Measurements from ENCODE around the gene AZU1.
"Not testable (repeated sequence)": the region's sequence is repeated elsewhere in the genome, so short reads cannot be mapped to it uniquely, and the experiment has no call there.

AZU1 gene

GRCh38 chr19:824885-825284 lies 2.8 kb upstream of the AZU1 start:
- no peak for DNase-seq (ENCODE audit: low read depth in 3 of 3, low spot score in 1 of 3)

- DNase-seq (ENCODE audit: low read depth in 3 of 3, low spot score in 1 of 3), result no peak
These were observed 1.6 kb upstream of the AZU1 start for GRCh38 chr19:825897-826644.

DNA sequence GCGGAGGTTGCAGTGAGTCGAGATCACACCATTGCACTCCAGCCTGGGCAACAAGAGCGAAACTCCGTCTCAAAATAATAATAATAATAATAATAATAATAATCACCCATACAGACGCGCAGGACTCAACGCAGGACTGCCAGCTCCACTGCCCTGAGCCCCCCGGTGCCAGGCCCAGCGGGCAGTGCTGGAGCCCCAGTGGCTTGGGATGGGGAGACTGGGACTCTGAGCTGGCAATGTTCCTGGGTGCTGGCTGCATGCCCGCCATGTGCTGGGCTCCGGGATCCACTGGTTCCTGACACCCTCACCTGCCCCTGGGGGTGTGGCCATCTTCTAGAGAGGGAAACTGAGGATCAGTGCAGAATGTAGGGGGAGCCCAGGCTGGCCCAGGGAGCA lies 325 bp upstream of the AZU1 start:
- no peak for DNase-seq (ENCODE audit: low read depth in 3 of 3, low spot score in 1 of 3)

GRCh38 chr19:829129-829758 lies 1.6 kb downstream of the AZU1 start:
- no peak for DNase-seq (ENCODE audit: low read depth in 3 of 3, low spot score in 1 of 3)

DNA sequence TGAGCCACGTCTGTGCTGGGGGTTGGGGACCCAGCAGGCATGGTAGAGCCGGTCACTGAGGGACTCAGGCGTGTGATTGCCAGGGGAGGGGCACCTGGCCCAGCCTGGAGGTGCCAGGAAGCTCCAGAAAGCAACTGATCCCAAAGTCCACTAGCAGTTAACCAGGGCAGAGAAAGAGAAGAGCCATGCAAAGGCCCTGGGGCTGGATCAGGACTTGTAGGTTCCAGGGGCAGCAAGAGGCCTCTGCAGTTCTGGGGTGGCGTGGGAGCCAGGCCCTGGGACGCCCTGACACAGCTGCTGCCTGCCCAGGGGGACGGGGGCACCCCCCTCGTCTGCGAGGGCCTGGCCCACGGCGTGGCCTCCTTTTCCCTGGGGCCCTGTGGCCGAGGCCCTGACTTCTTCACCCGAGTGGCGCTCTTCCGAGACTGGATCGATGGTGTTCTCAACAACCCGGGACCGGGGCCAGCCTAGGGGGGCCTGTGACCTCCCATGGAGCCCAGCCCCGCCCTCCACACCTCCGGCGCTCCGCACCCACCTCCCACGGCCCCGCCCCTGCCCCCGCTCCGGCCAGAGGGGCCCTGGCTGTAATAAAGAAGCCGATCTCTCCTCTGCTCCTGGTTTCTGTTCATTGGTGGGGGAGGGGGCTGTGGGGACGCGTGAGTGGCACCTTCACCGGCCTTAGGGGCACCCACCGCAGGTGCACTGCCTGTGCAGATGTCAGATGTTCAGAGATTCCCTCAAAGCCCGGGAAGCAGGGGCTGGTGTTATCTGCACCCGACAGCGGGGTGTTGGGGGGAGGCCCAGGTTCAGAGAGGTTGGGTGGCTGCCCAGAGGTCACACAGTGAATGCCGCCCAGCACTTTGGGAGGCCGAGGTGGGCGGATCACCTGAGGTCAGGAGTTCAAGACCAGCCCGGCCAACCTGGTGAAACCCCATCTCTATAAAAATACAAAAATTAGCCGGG lies 4.1 kb downstream of the AZU1 start:
- no peak for DNase-seq (ENCODE audit: low read depth in 3 of 3, low spot score in 1 of 3)

DNA sequence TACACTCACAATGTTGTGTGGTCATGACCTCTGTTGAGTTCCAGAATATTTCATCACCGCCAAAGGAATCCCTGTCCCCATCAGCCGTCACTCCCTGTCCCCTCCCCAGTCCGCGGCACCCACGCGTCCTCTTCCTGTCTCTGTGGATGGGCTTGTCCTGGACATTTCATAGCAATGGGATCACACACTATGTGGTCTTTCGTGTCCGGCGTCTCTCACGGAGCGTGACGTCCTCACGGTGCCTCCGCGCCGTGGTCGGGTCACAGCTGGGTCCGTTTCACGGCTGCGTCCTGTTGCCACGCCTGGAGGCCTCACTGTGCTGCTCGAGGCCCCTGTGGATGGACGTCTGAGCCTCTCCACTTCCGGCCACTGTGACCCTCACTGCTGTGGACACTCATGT lies 6.6 kb downstream of the AZU1 start:
- no peak for DNase-seq (ENCODE audit: low read depth in 3 of 3, low spot score in 1 of 3)

GRCh38 chr19:835210-835810 lies 7.7 kb downstream of the AZU1 start:
- DNase-seq (ENCODE audit: low read depth in 3 of 3, low spot score in 1 of 3), result no peak

DNA sequence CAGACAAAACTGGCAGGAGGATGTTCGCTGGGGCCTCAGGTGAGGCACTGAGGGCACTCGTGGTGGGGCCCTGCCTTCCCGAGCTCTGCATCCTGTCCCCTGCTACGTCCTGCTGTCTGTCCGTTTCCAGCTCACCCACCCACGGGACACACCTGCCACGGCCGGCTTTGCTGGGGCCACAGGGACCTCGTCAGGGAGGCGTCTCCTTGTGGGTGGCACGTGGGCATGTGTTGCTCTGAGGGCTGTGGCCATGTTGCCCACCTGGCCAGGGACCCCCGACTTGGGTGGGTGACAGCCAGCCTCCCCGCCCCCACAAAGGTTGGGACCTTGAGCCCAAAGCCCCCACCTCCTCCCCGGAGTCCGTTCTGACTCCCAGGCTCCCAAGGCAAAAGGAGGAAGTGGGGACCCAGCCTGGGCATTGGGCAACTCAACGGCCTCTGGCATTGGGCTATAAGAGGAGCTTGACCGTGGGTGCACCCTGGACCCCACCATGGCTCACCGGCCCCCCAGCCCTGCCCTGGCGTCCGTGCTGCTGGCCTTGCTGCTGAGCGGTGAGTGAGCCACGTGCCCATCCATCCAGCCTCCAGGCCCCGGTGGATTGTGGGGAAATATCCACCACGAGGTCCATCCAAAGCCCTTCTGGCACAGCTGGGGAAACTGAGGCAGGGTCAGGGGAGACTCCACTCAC lies 13.0 kb downstream of the AZU1 start, which contains the start of gene PRTN3:
TSS of gene PRTN3 (plus strand) at position 481 of the 688 bp plus-strand sequence. CDS start at position 491, 10 bp downstream.
- DNase-seq (ENCODE audit: low read depth in 3 of 3, low spot score in 1 of 3), result no peak

DNA sequence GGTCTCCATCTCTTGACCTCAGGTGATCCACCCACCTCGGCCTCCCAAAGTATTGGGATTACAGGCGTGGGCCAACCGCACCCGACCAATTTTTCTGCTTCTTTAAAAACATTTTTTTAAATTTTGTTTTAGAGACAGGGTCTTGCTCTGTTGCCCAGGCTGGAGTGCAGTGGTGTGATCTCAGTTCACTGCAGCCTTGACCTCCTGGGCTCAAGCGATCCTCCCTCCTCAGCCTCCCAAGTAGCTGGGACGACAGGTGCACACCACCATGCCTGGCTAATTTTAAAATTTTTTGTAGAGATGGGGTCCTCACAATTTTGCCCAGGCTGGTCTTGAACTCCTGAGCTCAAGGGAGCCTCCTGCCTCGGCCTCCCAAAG lies 15.2 kb downstream of the AZU1 start:
- not testable (repeated sequence) for DNase-seq (ENCODE audit: low read depth in 3 of 3, low spot score in 1 of 3)

DNA sequence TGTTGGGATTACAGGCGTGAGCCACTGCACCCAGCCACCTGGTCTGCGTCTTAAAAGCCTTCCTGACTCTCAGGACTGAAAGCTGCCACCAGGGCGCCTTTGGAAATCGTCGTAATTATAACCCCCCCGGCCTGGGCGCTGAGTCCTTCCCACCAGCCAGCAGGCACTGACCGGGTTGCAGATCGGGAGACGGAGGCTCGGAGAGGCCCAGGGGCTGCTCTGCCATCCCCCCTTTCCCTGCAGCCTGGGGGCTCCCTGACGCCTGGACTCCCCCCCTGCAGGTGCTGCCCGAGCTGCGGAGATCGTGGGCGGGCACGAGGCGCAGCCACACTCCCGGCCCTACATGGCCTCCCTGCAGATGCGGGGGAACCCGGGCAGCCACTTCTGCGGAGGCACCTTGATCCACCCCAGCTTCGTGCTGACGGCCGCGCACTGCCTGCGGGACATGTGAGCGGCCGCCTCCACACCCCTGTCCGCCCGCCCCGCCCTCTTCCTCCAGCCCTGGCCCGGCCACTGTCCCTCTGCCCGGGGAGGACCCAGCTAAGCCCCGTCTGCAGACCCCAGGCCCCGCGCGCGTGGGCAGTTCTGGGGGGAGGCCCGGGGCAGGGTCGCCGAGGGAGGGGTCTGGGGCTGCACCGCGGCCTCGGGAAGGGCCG lies 15.7 kb downstream of the AZU1 start:
- no peak for DNase-seq (ENCODE audit: low read depth in 3 of 3, low spot score in 1 of 3)

DNA sequence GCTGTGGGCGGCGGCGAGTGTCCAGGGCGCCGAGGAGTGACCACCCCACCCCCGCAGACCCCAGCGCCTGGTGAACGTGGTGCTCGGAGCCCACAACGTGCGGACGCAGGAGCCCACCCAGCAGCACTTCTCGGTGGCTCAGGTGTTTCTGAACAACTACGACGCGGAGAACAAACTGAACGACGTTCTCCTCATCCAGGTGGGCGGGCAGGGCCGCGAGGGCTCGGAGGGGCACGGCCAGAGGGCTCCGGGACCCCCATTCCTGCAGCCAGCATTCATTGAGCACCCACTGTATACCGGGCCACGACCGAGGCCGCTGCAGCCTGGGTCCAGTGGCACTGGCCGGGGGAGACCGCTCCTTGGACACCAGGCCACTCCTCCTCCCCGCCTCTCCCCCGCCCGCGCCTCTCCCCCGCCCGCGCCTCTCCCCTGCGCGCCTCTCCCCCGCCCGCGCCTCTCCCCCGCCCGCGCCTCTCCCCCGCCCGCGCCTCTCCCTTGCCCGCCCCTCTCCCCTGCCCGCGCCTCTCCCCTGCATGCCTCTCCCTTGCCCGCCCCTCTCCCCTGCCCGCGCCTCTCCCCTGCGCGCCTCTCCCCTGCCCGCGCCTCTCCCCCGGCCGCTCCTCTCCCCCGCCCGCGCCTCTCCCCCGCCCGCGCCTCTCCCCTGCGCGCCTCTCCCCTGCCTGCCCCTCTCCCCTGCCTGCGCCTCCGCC lies 16.4 kb downstream of the AZU1 start:
- DNase-seq (ENCODE audit: low read depth in 3 of 3, low spot score in 1 of 3), result no peak

DNA sequence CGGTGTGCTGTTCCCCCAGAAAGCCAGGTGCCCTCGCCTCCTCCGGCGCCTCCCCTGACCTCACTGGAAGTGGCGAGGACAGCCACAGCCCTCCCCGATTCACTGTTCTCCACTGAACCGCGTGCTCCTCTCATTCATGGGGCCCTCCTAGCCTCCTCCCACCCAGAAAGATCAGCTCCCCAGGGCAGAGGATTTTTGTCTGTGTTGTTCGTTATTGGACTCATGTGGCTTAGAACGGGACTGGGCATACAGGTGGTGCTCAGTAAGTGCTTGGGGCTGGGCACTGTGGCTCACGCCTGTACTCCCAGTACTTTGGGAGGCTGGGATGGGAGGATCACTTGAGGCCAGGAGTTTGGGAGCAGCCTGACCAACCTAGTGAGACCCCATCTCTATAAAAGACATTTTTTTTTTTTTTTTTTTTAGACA lies 16.9 kb downstream of the AZU1 start:
- DNase-seq (ENCODE audit: low read depth in 3 of 3, low spot score in 1 of 3), result no peak

DNA sequence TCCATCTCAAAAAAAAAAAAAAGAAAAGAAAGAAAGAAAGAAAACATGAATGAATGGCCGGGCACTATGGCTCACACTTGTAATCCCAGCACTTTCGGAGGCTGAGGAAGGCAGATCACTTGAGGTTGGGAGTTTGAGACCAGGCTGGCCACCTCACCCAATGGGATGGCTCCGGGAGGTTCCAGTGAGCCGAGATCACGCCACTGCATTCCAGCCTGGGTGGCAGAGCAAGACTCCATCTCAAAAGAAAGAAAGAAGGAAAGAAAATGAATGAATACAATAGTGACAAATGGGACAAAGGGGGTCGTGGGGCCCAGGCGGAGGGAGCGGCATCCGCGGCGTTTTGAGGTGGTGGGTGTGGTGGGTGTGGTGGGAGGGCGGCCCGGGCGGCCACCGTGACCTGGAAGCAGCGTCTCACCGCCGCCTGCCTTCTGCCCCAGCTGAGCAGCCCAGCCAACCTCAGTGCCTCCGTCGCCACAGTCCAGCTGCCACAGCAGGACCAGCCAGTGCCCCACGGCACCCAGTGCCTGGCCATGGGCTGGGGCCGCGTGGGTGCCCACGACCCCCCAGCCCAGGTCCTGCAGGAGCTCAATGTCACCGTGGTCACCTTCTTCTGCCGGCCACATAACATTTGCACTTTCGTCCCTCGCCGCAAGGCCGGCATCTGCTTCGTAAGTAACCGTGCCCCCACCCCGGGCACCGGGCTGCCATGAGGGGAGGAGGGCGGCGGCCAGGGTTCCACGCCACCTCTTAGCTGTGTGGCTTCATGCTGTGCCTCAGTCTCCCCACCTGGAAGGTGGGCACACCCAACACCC lies 18.3 kb downstream of the AZU1 start:
- DNase-seq (ENCODE audit: low read depth in 3 of 3, low spot score in 1 of 3), result no peak

DNA sequence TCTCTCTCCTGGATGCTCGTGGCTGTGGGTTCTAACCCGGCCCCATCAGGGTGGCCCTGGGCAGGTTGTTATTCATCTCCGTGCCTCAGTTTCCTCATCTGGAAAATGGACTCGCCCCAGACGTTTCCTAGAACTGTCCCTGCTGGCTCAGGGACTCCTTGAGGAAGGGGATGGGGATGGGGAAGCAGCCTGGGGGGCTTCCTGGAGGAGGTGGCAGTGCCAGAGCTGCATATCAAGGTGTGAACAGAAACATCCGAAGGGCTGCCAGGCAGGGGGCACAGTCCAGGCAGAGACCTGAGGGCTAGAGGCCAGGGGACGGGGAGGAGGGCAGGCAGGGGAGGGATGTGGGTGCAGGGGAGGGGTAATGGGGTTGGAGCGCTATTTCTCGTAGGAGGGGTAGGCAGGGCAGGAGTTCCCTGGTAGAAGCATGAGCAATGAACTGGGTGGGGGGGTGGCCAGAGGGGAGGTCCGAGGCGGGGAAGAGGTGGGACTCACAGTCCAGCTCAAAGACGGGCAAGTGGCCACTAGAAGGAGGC lies 20.8 kb downstream of the AZU1 start:
- no peak for DNase-seq (ENCODE audit: low read depth in 3 of 3, low spot score in 1 of 3)

DNA sequence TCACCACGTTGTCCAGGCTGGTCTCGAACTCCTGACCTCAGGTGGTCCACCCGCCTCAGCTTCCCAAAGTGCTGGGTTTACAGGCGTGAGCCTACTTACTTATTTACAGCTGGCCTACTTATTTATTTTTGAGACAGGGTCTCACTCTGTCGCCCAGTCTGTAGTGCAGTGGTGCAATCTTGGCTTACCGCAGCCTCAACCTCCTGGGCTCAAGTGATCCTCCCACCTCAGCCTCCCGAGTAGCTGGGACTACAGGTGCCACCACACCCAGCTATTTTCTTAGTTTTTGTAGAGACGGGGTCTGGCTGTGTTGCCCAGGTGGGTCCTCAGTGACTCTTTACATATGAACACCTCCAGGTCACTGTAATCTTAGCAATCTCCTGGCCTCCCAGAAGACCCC lies 21.6 kb downstream of the AZU1 start:
- not testable (repeated sequence) for DNase-seq (ENCODE audit: low read depth in 3 of 3, low spot score in 1 of 3)

GRCh38 chr19:850221-850978 lies 22.8 kb downstream of the AZU1 start:
- DNase-seq (ENCODE audit: low read depth in 3 of 3, low spot score in 1 of 3), result no peak

- DNase-seq (ENCODE audit: low read depth in 3 of 3, low spot score in 1 of 3), result no peak
These were observed 23.3 kb downstream of the AZU1 start for GRCh38 chr19:850979-851335.

Data from stimulated activated CD4-positive, alpha-beta T cell treated with anti-CD3 and anti-CD28 coated beads, TNF-alpha, amount 100 ng/mL, for 1 hour (primary cell).